Fibroblast of skin of right biceps (primary cell): ENCODE measurements around the gene POP4.

ENCODE experiments used
- DNase-seq: peaks from one replicate; pipeline ENCODE4 v3.0.0-alpha.2; 2013

The POP4 gene

DNA sequence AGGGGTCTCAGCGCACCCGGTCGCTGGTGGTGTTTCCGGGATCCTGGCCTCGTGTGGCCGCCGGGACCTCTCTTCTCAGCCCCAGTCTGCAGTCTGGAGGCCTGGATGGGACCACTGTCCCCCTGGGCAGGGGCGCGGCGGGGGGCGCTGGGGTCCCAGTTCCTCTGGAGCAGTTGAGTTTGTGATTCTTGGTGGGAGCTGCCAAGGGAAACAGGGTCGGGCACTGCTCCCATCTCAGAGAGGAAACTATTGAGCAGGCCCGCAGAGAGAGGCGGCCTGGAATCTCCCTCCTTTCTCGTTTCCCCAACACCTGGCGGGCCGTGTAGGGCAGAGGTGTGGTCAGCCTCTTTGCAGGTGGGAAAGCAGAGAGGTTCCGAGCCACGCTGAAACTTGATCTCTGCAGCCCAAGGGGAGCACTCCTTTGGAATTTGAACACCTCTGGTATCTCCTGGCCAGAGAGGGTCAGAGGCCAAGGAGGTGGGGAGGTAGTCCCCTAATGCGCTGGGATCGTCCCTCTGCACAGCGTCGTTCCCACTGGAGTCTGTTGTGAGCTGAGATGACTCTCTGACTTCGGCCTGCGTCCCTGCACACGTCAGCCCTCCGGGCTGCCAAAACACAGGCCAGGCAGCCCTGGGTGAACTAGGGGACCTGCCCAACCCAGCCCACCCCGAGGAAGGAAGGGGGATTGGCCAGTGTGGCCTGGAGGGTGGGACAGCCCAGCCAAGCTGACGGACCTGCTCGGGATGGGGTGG lies 59.9 kb downstream of the POP4 start:
- peak; percentile 40 for DNase-seq
